Peyer's patch (tissue), 4 donors: Measurements from ENCODE around the gene SLC6A7. TPM values are rescaled to one million over a fixed set of nuclear protein-coding genes. Genes with fewer than 3 reads are reported as not detected.

Source experiments
- DNase-seq, 3 donors: peaks; one replicate each; pipeline ENCODE4 v3.0.0-alpha.2; 2017 to 2019
- H3K27ac ChIP-seq, 4 donors: fragments of 200-600 bp; sonication (generic); one replicate each; pipeline ENCODE4 v1.5.1; 2016 to 2019
- H3K27me3 ChIP-seq, 2 donors: fragments of 200-600 bp; sonication (generic); one replicate each; pipeline ENCODE4 v1.5.1; 2019
- H3K36me3 ChIP-seq, 3 donors: fragments of 200-600 bp; sonication (generic); one replicate each; pipeline ENCODE4 v1.5.1; 2016 to 2019
- H3K4me1 ChIP-seq, 4 donors: fragments of 200-600 bp; sonication (generic); one replicate each; pipeline ENCODE4 v1.5.1; 2016 to 2019
- H3K4me3 ChIP-seq, 4 donors: fragments of 200-600 bp; sonication (generic); 1 replicate in 3 of 4; 2 replicates in 1 of 4; pipeline ENCODE4 v1.5.1; 2016 to 2019; ENCODE audit warnings: mild to moderate bottlenecking in 1 of 4
- H3K9me3 ChIP-seq, 4 donors: fragments of 200-600 bp; sonication (generic); one replicate each; pipeline ENCODE4 v1.5.1; 2016 to 2019; ENCODE audit warnings: mild to moderate bottlenecking in 1 of 4
- CTCF ChIP-seq, 6 experiments: fragments of 450-650 bp in 4 of 6; fragments of 200-600 bp in 2 of 6; sonication (generic) in 1 of 6; IDR thresholded peaks; one replicate each; pipeline ENCODE4 v1.5.1; 2017 to 2019; ENCODE audit warnings: antibody characterized with exemption in 6 of 6, mild to moderate bottlenecking in 3 of 6, moderate library complexity in 1 of 6
- POLR2A ChIP-seq, 2 donors: fragments of 450-650 bp; IDR thresholded peaks; one replicate each; pipeline ENCODE4 v1.5.1; 2017; ENCODE audit warnings: antibody characterized with exemption in 2 of 2, mild to moderate bottlenecking in 2 of 2, moderate library complexity in 2 of 2
- total RNA-seq, 4 donors: library from RNA; depleted of rRNA; stranded (reverse); fragments of >200 nt; gene quantifications; one replicate each; pipeline ENCODE4 v1.1.0, GENCODE V29; 2016

Gene SLC6A7
- total RNA-seq, 4 donors from 2014 or later: 12.3 to 41.6 (median 19.9) TPM

- Histone ChIP-seq H3K4me3 (no peak overlapping the region), H3K36me3 (no peaks in the 10 kb centered on the region), H3K27ac (peak overlapping the region in 3 of 4 donors; percentile 16 to 48 (median 42)), H3K9me3 (no peaks in the 10 kb centered on the region), H3K4me1 (peaks cover 0 to 42% (median 0%) of the 10 kb centered on the region in 4 donors), H3K27me3 (no peaks in the 10 kb centered on the region)
- DNase-seq: no peak
- TF ChIP-seq POLR2A (IDR thresholded peaks at IDR 0.05): no peak
- TF ChIP-seq CTCF (IDR thresholded peaks at IDR 0.05): no peak
These were observed 42.8 kb upstream of the SLC6A7 start for GRCh38 chr5:150146862-150147601.

GRCh38 chr5:150147670-150148069 is 42.2 kb upstream of the SLC6A7 start:
- Histone ChIP-seq H3K4me1 (peaks cover 0 to 38% (median 0%) of the 10 kb centered on the region in 4 donors), H3K9me3 (no peaks in the 10 kb centered on the region), H3K27ac (peak overlapping the region in 3 of 4 donors; percentile 16 to 48 (median 42)), H3K4me3 (no peak overlapping the region), H3K27me3 (no peaks in the 10 kb centered on the region), H3K36me3 (no peaks in the 10 kb centered on the region)
- TF ChIP-seq CTCF (IDR thresholded peaks at IDR 0.05) (no peak), POLR2A (IDR thresholded peaks at IDR 0.05) (no peak)
- DNase-seq: no peak

- TF ChIP-seq POLR2A (IDR thresholded peaks at IDR 0.05): no peak
- peak overlapping the region in 3 of 4 donors; percentile 16 to 48 (median 25) for H3K27ac ChIP-seq
These were observed 41.5 kb upstream of the SLC6A7 start for GRCh38 chr5:150148117-150148927.

GRCh38 chr5:150149618-150150017 is 40.2 kb upstream of the SLC6A7 start:
- Histone ChIP-seq H3K4me3 (no peak overlapping the region), H3K27me3 (no peaks in the 10 kb centered on the region), H3K4me1 (peaks cover 0 to 20% (median 0%) of the 10 kb centered on the region in 4 donors), H3K36me3 (no peaks in the 10 kb centered on the region), H3K9me3 (no peaks in the 10 kb centered on the region), H3K27ac (no peak overlapping the region)
- TF ChIP-seq POLR2A (IDR thresholded peaks at IDR 0.05) (no peak), CTCF (IDR thresholded peaks at IDR 0.05) (no peak)
- DNase-seq: no peak

More at GRCh38 chr5:150148117-150148927, 41.5 kb upstream of the SLC6A7 start:
- no peak for DNase-seq
- H3K27me3 ChIP-seq: no peaks in the 10 kb centered on the region
- peaks cover 0 to 32% (median 0%) of the 10 kb centered on the region in 4 donors for H3K4me1 ChIP-seq
- H3K36me3 ChIP-seq: no peaks in the 10 kb centered on the region
- no peaks in the 10 kb centered on the region for H3K9me3 ChIP-seq
- H3K4me3 ChIP-seq: no peak overlapping the region

GRCh38 chr5:150152636-150153462 is 37.0 kb upstream of the SLC6A7 start:
- TF ChIP-seq POLR2A (IDR thresholded peaks at IDR 0.05) (no peak), CTCF (IDR thresholded peaks at IDR 0.05) (no peak)
- Histone ChIP-seq H3K4me1 (peaks cover 0 to 5% (median 0%) of the 10 kb centered on the region in 4 donors), H3K9me3 (no peaks in the 10 kb centered on the region), H3K4me3 (peak overlapping the region; percentile 0 to 44 (median 8)), H3K27me3 (no peaks in the 10 kb centered on the region), H3K36me3 (no peaks in the 10 kb centered on the region), H3K27ac (peak overlapping the region in 3 of 4 donors; percentile 46 to 79 (median 63))
- DNase-seq: no peak
